HepG2 (cell line): ENCODE results near the gene CIROP.

Experiments used
- ATF7 ChIP-seq, 2 experiments: fragments of 450-650 bp in 1 of 2; sonication (generic) in 1 of 2; formaldehyde crosslinking in 1 of 2; IDR thresholded peaks; 2 replicates each; pipeline versions ENCODE4 v1.4.0 to v1.6.1; 2016 to 2020; ENCODE audit warnings: antibody characterized with exemption in 1 of 2, mild to moderate bottlenecking in 1 of 2, missing genetic modification reagents in 1 of 2
- CTCF ChIP-seq: sonication (generic); formaldehyde crosslinking; IDR thresholded peaks from 2 replicates; pipeline ENCODE4 v1.5.0; 2020; ENCODE audit warnings: mild to moderate bottlenecking, missing genetic modification reagents, moderate library complexity
- GMEB1 ChIP-seq: sonication (generic); formaldehyde crosslinking; IDR thresholded peaks from 2 replicates; pipeline ENCODE4 v1.5.1; 2020; ENCODE audit warnings: missing genetic modification reagents, mild to moderate bottlenecking, borderline replicate concordance
- KDM4B ChIP-seq: sonication (generic); formaldehyde crosslinking; IDR thresholded peaks from 2 replicates; pipeline ENCODE4 v1.4.0; 2020; ENCODE audit warnings: missing genetic modification reagents
- MYNN ChIP-seq: sonication (generic); formaldehyde crosslinking; IDR thresholded peaks from 2 replicates; pipeline ENCODE4 v1.4.0; 2020; ENCODE audit warnings: mild to moderate bottlenecking, low read depth, missing genetic modification reagents
- RNF2 ChIP-seq: fragments of 450-650 bp; conservative IDR thresholded peaks from 2 replicates; pipeline ENCODE4 v1.6.1; 2016; ENCODE audit warnings: low read depth
- TAF1 ChIP-seq: sonication (generic); formaldehyde crosslinking; IDR thresholded peaks from 2 replicates; pipeline ENCODE4 v1.4.0; 2020; ENCODE audit warnings: missing genetic modification reagents
- USF2 ChIP-seq, 2 experiments: sonication (generic) in 1 of 2; formaldehyde crosslinking in 1 of 2; IDR thresholded peaks; 2 replicates each; pipeline versions ENCODE4 v1.5.1 to v1.6.1; 2011 to 2020; ENCODE audit warnings: borderline replicate concordance in 1 of 2, low read depth in 1 of 2, low read length in 1 of 2, mild to moderate bottlenecking in 1 of 2, missing genetic modification reagents in 1 of 2, moderate library complexity in 1 of 2
- ZNF430 ChIP-seq: sonication (generic); formaldehyde crosslinking; IDR thresholded peaks from 2 replicates; pipeline ENCODE4 v1.9.0; 2021; ENCODE audit warnings: mild to moderate bottlenecking, missing genetic modification reagents
- ZNF772 ChIP-seq: sonication (generic); formaldehyde crosslinking; IDR thresholded peaks from 2 replicates; pipeline ENCODE4 v1.5.0; 2020; ENCODE audit warnings: mild to moderate bottlenecking, missing genetic modification reagents
- TF ChIP-seq, protein P1 (sequence below): sonication (generic); formaldehyde crosslinking; IDR thresholded peaks from 2 replicates; pipeline ENCODE4 v1.8.1; 2023; ENCODE audit warnings: missing genetic modification reagents, inconsistent platforms, borderline replicate concordance
- TF ChIP-seq, protein P2 (sequence below): sonication (generic); formaldehyde crosslinking; IDR thresholded peaks from 2 replicates; pipeline ENCODE4 v1.4.0; 2020; ENCODE audit warnings: mild to moderate bottlenecking, missing genetic modification reagents

GRCh38 chr14:23074906-23075305 is 29.9 kb downstream of the CIROP start:
- TF ChIP-seq RNF2 = no peak
- TF ChIP-seq ZNF772 (CRISPR knock-in tag) = no peak
- TF ChIP-seq TAF1 (CRISPR knock-in tag) = no peak
- no peak for TF ChIP-seq GMEB1
- TF ChIP-seq CTCF (CRISPR knock-in tag) = no peak
- no peak for TF ChIP-seq USF2 (IDR thresholded peaks at IDR 0.05; ENCODE audit: low read depth, low read length)
- no peak for TF ChIP-seq USF2 (CRISPR knock-in tag; IDR thresholded peaks at IDR 0.05; ENCODE audit: borderline replicate concordance)
- TF ChIP-seq, protein P1, sequence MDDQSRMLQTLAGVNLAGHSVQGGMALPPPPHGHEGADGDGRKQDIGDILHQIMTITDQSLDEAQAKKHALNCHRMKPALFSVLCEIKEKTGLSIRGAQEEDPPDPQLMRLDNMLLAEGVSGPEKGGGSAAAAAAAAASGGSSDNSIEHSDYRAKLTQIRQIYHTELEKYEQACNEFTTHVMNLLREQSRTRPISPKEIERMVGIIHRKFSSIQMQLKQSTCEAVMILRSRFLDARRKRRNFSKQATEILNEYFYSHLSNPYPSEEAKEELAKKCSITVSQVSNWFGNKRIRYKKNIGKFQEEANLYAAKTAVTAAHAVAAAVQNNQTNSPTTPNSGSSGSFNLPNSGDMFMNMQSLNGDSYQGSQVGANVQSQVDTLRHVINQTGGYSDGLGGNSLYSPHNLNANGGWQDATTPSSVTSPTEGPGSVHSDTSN (CRISPR knock-in tag) = no peak
- TF ChIP-seq, protein P2, sequence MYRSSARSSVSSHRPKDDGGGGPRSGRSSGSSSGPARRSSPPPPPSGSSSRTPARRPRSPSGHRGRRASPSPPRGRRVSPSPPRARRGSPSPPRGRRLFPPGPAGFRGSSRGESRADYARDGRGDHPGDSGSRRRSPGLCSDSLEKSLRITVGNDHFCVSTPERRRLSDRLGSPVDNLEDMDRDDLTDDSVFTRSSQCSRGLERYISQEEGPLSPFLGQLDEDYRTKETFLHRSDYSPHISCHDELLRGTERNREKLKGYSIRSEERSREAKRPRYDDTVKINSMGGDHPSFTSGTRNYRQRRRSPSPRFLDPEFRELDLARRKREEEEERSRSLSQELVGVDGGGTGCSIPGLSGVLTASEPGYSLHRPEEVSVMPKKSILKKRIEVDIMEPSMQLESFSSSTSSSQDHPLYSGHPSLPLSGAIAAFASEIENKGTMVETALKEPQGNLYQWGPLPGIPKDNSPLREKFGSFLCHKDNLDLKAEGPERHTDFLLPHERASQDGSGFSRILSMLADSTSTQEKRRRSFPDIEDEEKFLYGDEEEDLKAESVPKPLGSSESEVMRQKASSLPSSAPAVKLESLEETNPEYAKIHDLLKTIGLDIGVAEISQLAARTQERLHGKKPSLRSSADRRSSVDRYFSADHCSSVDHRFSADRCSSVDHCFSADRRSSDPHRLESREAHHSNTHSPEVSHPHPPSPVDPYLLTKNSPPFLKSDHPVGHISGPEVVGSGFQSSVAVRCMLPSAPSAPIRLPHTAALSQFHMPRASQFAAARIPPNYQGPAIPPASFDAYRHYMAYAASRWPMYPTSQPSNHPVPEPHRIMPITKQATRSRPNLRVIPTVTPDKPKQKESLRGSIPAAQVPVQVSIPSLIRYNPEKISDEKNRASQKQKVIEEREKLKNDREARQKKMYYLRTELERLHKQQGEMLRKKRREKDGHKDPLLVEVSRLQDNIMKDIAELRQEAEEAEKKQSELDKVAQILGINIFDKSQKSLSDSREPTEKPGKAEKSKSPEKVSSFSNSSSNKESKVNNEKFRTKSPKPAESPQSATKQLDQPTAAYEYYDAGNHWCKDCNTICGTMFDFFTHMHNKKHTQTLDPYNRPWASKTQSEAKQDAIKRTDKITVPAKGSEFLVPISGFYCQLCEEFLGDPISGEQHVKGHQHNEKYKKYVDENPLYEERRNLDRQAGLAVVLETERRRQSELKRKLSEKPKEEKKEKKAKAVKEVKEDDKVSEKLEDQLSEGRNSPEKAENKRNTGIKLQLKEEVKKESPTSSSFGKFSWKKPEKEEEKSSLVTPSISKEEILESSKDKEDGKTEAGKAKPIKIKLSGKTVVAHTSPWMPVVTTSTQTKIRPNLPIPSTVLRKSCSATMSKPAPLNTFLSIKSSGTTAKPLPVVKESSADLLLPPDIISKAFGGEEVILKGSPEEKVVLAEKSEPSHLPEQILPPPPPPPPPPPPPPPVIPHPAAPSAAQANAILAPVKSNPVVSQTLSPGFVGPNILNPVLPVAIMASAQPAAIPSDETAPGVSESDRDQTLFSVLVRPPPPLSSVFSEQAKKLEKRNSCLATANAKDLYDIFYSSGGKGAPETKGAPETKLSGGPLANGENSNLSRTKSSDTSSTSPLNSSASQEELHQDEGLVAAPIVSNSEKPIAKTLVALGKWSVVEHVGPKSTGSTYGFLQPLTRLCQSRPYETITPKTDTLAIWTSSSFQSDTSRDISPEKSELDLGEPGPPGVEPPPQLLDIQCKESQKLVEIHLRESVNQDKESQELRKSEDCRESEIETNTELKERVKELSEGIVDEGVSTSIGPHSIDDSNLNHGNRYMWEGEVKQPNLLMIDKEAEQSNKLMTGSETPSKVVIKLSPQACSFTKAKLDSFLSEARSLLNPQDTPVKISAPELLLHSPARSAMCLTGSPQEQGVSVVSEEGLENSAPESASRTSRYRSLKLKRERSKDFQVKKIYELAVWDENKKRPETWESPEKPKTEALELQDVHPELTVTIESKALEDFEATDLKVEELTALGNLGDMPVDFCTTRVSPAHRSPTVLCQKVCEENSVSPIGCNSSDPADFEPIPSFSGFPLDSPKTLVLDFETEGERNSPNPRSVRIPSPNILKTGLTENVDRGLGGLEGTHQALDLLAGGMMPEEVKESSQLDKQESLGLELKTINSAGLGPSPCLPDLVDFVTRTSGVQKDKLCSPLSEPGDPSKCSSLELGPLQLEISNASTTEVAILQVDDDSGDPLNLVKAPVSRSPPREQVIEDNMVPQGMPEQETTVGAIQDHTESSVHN (CRISPR knock-in tag) = no peak
- TF ChIP-seq MYNN = no peak
- no peak for TF ChIP-seq KDM4B (CRISPR knock-in tag)
- no peak for TF ChIP-seq ATF7 (IDR thresholded peaks at IDR 0.05)
- no peak for TF ChIP-seq ATF7 (CRISPR knock-in tag; IDR thresholded peaks at IDR 0.05)
- TF ChIP-seq ZNF430 (CRISPR knock-in tag) = no peak
